Measurements from ENCODE around the gene MAU2. TPM values are rescaled to one million over a fixed set of nuclear protein-coding genes. Genes with fewer than 3 reads are reported as not detected.

Gene MAU2
- total RNA-seq, 3 donors from 2014 or later, result 49.8 to 71.1 (median 70.6) TPM

GRCh38 chr19:19342086-19343015 is 21.7 kb downstream of the MAU2 start:
- peak; percentile 64 for TF ChIP-seq CTCF (IDR thresholded peaks at IDR 0.05)
- Histone ChIP-seq H3K9me3 (no peaks in the 10 kb centered on the region), H3K4me1 (ENCODE audit: low read depth) (no peaks in the 10 kb centered on the region), H3K36me3 (ENCODE audit: low read depth) (peaks cover 13% of the 10 kb centered on the region), H3K4me3 (no peak overlapping the region)
- intact Hi-C loops (cut with DNase I, micrococcal nuclease), result no loop called here
- DNase-seq (peak in 2 of 3 donors; percentile 73 to 79), ATAC-seq (peak; percentile 91)

GRCh38 chr19:19343016-19343362 is 22.4 kb downstream of the MAU2 start:
- Histone ChIP-seq H3K9me3 (no peaks in the 10 kb centered on the region), H3K4me1 (ENCODE audit: low read depth) (no peaks in the 10 kb centered on the region), H3K4me3 (no peak overlapping the region), H3K36me3 (ENCODE audit: low read depth) (peaks cover 13% of the 10 kb centered on the region)
- intact Hi-C loops (cut with DNase I, micrococcal nuclease), result no loop called here
- no peak for TF ChIP-seq CTCF (IDR thresholded peaks at IDR 0.05)
- DNase-seq (no peak), ATAC-seq (no peak)

- ATAC-seq (no peak), DNase-seq (no peak)
- no peaks in the 10 kb centered on the region for H3K4me1 ChIP-seq (ENCODE audit: low read depth)
- peaks cover 12% of the 10 kb centered on the region for H3K36me3 ChIP-seq (ENCODE audit: low read depth)
- TF ChIP-seq CTCF (IDR thresholded peaks at IDR 0.05), result no peak
- intact Hi-C loops (cut with DNase I, micrococcal nuclease), result no loop called here
- H3K9me3 ChIP-seq, result no peaks in the 10 kb centered on the region
- H3K4me3 ChIP-seq, result no peak overlapping the region
These were observed 23.1 kb downstream of the MAU2 start for GRCh38 chr19:19343762-19344161.

- ATAC-seq, result no peak
- DNase-seq, result no peak
These were observed 24.6 kb downstream of the MAU2 start for GRCh38 chr19:19345232-19345631.

GRCh38 chr19:19345970-19346369 is 25.3 kb downstream of the MAU2 start:
- Histone ChIP-seq H3K4me1 (ENCODE audit: low read depth) (no peaks in the 10 kb centered on the region), H3K4me3 (no peak overlapping the region), H3K9me3 (no peaks in the 10 kb centered on the region), H3K36me3 (ENCODE audit: low read depth) (peaks cover 10% of the 10 kb centered on the region)
- DNase-seq (no peak), ATAC-seq (no peak)
- TF ChIP-seq CTCF (IDR thresholded peaks at IDR 0.05), result no peak
- intact Hi-C loops (cut with DNase I, micrococcal nuclease), result no loop called here

More at GRCh38 chr19:19345232-19345631, 24.6 kb downstream of the MAU2 start:
- no peak for TF ChIP-seq CTCF (IDR thresholded peaks at IDR 0.05)
- Histone ChIP-seq H3K36me3 (ENCODE audit: low read depth) (peaks cover 10% of the 10 kb centered on the region), H3K4me1 (ENCODE audit: low read depth) (no peaks in the 10 kb centered on the region), H3K9me3 (no peaks in the 10 kb centered on the region), H3K4me3 (no peak overlapping the region)
- intact Hi-C loops (cut with DNase I, micrococcal nuclease), result no loop called here

Measured in mucosa of descending colon (tissue), 3 donors.